ENCODE results near the gene SPATA2. TPM values are rescaled to one million over a fixed set of nuclear protein-coding genes. Genes with fewer than 3 reads are reported as not detected.

SPATA2 gene
- total RNA-seq, 1 experiment from 2014 or later: 29.0 TPM

GRCh38 chr20:49871391-49871948 lies 43.9 kb downstream of the SPATA2 start:
- peak in 1 of 2 experiments; percentile 32 for DNase-seq
- TF ChIP-seq, protein P1, sequence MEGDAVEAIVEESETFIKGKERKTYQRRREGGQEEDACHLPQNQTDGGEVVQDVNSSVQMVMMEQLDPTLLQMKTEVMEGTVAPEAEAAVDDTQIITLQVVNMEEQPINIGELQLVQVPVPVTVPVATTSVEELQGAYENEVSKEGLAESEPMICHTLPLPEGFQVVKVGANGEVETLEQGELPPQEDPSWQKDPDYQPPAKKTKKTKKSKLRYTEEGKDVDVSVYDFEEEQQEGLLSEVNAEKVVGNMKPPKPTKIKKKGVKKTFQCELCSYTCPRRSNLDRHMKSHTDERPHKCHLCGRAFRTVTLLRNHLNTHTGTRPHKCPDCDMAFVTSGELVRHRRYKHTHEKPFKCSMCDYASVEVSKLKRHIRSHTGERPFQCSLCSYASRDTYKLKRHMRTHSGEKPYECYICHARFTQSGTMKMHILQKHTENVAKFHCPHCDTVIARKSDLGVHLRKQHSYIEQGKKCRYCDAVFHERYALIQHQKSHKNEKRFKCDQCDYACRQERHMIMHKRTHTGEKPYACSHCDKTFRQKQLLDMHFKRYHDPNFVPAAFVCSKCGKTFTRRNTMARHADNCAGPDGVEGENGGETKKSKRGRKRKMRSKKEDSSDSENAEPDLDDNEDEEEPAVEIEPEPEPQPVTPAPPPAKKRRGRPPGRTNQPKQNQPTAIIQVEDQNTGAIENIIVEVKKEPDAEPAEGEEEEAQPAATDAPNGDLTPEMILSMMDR (IDR thresholded peaks at IDR 0.05; ENCODE audit: insufficient read depth in 1 of 2, low read depth in 1 of 2, low read length in 1 of 2, severe bottlenecking in 1 of 2, unreplicated experiment in 1 of 2): no peak
- Histone ChIP-seq H3K4me3 (ENCODE audit: low read depth, low read length) (no peak overlapping the region), H3K9me3 (no peaks in the 10 kb centered on the region), H3K36me3 (ENCODE audit: control insufficient read depth, insufficient read depth, low read length) (peaks cover 5% of the 10 kb centered on the region), H3K27me3 (replicated peaks; ENCODE audit: control insufficient read depth, insufficient read depth, low read length) (no peaks in the 10 kb centered on the region), H3K4me1 (peaks cover 10% of the 10 kb centered on the region; the same call in 1 of the 2 replicates)
- Mint-ChIP-seq H3K27me3 (ENCODE audit: insufficient read depth, unreplicated experiment) (no peaks in the 10 kb centered on the region), H3K36me3 (ENCODE audit: insufficient read depth, unreplicated experiment) (peaks cover 13% of the 10 kb centered on the region), H3K9me3 (ENCODE audit: unreplicated experiment) (no peaks in the 10 kb centered on the region), H3K27ac (ENCODE audit: unreplicated experiment) (no peak overlapping the region), H3K4me3 (ENCODE audit: unreplicated experiment) (no peak overlapping the region), H3K4me1 (ENCODE audit: low read depth, unreplicated experiment) (peaks cover 15% of the 10 kb centered on the region)
- POLR2A ChIA-PET: no interaction called here
- BruUV-seq (replicated peaks): no TSS peak
- intact Hi-C loops (cut with micrococcal nuclease; ENCODE audit: unreplicated experiment): no loop called here
- CTCF ChIA-PET: no interaction called here

DNA sequence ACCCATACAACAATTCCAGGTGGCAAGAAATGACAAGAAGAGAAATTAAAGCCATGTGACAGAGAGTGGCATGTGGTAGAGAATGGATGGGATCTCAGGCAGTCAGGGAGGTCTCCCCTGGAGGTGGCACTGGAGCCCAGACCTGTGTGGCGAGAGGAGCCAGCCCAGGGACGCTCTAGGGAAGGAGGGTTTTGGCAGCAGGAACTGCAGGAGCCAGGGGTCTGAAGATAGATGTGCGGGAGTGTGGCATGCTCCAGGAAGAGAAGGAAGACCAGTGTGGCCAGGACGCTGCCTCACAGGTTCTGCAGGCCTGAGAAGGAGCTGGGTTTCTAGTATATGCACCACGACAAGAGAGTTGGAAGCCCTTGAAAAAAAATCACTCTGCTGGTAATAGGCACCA lies 45.1 kb downstream of the SPATA2 start:
- Mint-ChIP-seq H3K27me3 (ENCODE audit: insufficient read depth, unreplicated experiment) (no peaks in the 10 kb centered on the region), H3K9me3 (ENCODE audit: unreplicated experiment) (no peaks in the 10 kb centered on the region), H3K4me1 (ENCODE audit: low read depth, unreplicated experiment) (peaks cover 15% of the 10 kb centered on the region), H3K36me3 (ENCODE audit: insufficient read depth, unreplicated experiment) (peaks cover 11% of the 10 kb centered on the region), H3K4me3 (ENCODE audit: unreplicated experiment) (no peak overlapping the region), H3K27ac (ENCODE audit: unreplicated experiment) (no peak overlapping the region)
- TF ChIP-seq, protein P1 (IDR thresholded peaks at IDR 0.05; ENCODE audit: insufficient read depth in 1 of 2, low read depth in 1 of 2, low read length in 1 of 2, severe bottlenecking in 1 of 2, unreplicated experiment in 1 of 2): no peak
- DNase-seq: peak in 1 of 2 experiments; percentile 36
- Histone ChIP-seq H3K4me1 (peaks cover 10% of the 10 kb centered on the region; the same call in 1 of the 2 replicates), H3K9me3 (no peaks in the 10 kb centered on the region), H3K4me3 (ENCODE audit: low read depth, low read length) (no peak overlapping the region), H3K36me3 (ENCODE audit: control insufficient read depth, insufficient read depth, low read length) (peaks cover 5% of the 10 kb centered on the region), H3K27me3 (replicated peaks; ENCODE audit: control insufficient read depth, insufficient read depth, low read length) (no peaks in the 10 kb centered on the region)
- POLR2A ChIA-PET: no interaction called here
- CTCF ChIA-PET: no interaction called here
- intact Hi-C loops (cut with micrococcal nuclease; ENCODE audit: unreplicated experiment): no loop called here
- no TSS peak for BruUV-seq (replicated peaks)

- H3K4me1 ChIP-seq: peaks cover 10% of the 10 kb centered on the region; the same call in 1 of the 2 replicates
These were observed 46.4 kb downstream of the SPATA2 start for GRCh38 chr20:49868964-49869363.

More at GRCh38 chr20:49868964-49869363, 46.4 kb downstream of the SPATA2 start:
- peak in 1 of 2 experiments; percentile 44 for DNase-seq
- Mint-ChIP-seq H3K27ac (ENCODE audit: unreplicated experiment) (no peak overlapping the region), H3K9me3 (ENCODE audit: unreplicated experiment) (no peaks in the 10 kb centered on the region), H3K4me3 (ENCODE audit: unreplicated experiment) (no peak overlapping the region), H3K4me1 (ENCODE audit: low read depth, unreplicated experiment) (peaks cover 7% of the 10 kb centered on the region), H3K36me3 (ENCODE audit: insufficient read depth, unreplicated experiment) (peaks cover 5% of the 10 kb centered on the region), H3K27me3 (ENCODE audit: insufficient read depth, unreplicated experiment) (no peaks in the 10 kb centered on the region)
- BruUV-seq (replicated peaks): no TSS peak
- ChIA-PET CTCF (interaction anchor here (0.7 kb wide), 1 partner anchor 1970 kb away, joined by 3 read pairs; no protein-coding TSS in a partner anchor), POLR2A (no interaction called here)
- TF ChIP-seq, protein P1 (IDR thresholded peaks at IDR 0.05; ENCODE audit: insufficient read depth in 1 of 2, low read depth in 1 of 2, low read length in 1 of 2, severe bottlenecking in 1 of 2, unreplicated experiment in 1 of 2): no peak
- Histone ChIP-seq H3K4me3 (ENCODE audit: low read depth, low read length) (no peak overlapping the region), H3K27me3 (replicated peaks; ENCODE audit: control insufficient read depth, insufficient read depth, low read length) (no peaks in the 10 kb centered on the region), H3K36me3 (ENCODE audit: control insufficient read depth, insufficient read depth, low read length) (peaks cover 7% of the 10 kb centered on the region), H3K9me3 (no peaks in the 10 kb centered on the region)
- intact Hi-C loops (cut with micrococcal nuclease; ENCODE audit: unreplicated experiment): no loop called here

Measured in Caco-2 (cell line).